HG03064 (cell line): ENCODE results near the gene MED27.

Source experiments
- ATAC-seq: cut with Tn5 transposase; IDR thresholded peaks from one replicate; pipeline ENCODE4 v1.9.1; 2021; ENCODE audit warnings: low read depth; ENCODE audit not compliant: unreplicated experiment

The MED27 gene

GRCh38 chr9:132044176-132044875, 35.3 kb downstream of the MED27 start:
- ATAC-seq = no peak

GRCh38 chr9:132043708-132044107, 36.0 kb downstream of the MED27 start:
- ATAC-seq = no peak

GRCh38 chr9:132042324-132042723, 37.3 kb downstream of the MED27 start:
- no peak for ATAC-seq

GRCh38 chr9:132041798-132042197, 37.9 kb downstream of the MED27 start:
- no peak for ATAC-seq

- no peak for ATAC-seq
Measured at GRCh38 chr9:132040808-132041207, 38.9 kb downstream of the MED27 start.

- no peak for ATAC-seq
Measured at GRCh38 chr9:132040246-132040645, 39.4 kb downstream of the MED27 start.

- ATAC-seq = no peak
Measured at GRCh38 chr9:132039284-132039683, 40.4 kb downstream of the MED27 start.

- ATAC-seq = no peak
Measured at GRCh38 chr9:132037458-132037857, 42.2 kb downstream of the MED27 start.

GRCh38 chr9:132036521-132036920, 43.1 kb downstream of the MED27 start:
- ATAC-seq = no peak

- no peak for ATAC-seq
Measured at GRCh38 chr9:132035679-132036078, 44.0 kb downstream of the MED27 start.

- ATAC-seq = no peak
Measured at GRCh38 chr9:132032238-132032950, 47.3 kb downstream of the MED27 start.

GRCh38 chr9:132031467-132032237, 48.0 kb downstream of the MED27 start:
- ATAC-seq = no peak

- ATAC-seq = no peak
Measured at GRCh38 chr9:132030626-132031325, 48.9 kb downstream of the MED27 start.

- ATAC-seq = no peak
Measured at GRCh38 chr9:132027752-132028663, 51.7 kb downstream of the MED27 start.

- ATAC-seq = no peak
Measured at GRCh38 chr9:132026932-132027585, 52.6 kb downstream of the MED27 start.

- ATAC-seq = no peak
Measured at GRCh38 chr9:132025766-132026165, 53.9 kb downstream of the MED27 start.

- no peak for ATAC-seq
Measured at GRCh38 chr9:132024589-132024988, 55.1 kb downstream of the MED27 start.

GRCh38 chr9:132023419-132024180, 56.1 kb downstream of the MED27 start:
- ATAC-seq = no peak
